Subcutaneous adipose tissue (tissue), 4 donors: ENCODE results near the gene PPIA. TPM values are rescaled to one million over a fixed set of nuclear protein-coding genes. Genes with fewer than 3 reads are reported as not detected.

Source experiments
- total RNA-seq, 4 donors: library from RNA; depleted of rRNA; stranded (reverse); fragments of >200 nt; gene quantifications; one replicate each; pipeline ENCODE4 v1.1.0, GENCODE V29; 2016
- TF ChIP-seq, protein P1 (sequence below): fragments of 450-650 bp; IDR thresholded peaks from one replicate; pipeline ENCODE4 v1.5.1; 2016; ENCODE audit warnings: low read depth, mild to moderate bottlenecking, control low read depth, antibody characterized with exemption, moderate library complexity

The PPIA gene
- total RNA-seq: 1,000 to 10,000 TPM in 3 of 4 donors, 100 to 1,000 TPM in 1; 921 to 1,568 (median 1,276) TPM

DNA sequence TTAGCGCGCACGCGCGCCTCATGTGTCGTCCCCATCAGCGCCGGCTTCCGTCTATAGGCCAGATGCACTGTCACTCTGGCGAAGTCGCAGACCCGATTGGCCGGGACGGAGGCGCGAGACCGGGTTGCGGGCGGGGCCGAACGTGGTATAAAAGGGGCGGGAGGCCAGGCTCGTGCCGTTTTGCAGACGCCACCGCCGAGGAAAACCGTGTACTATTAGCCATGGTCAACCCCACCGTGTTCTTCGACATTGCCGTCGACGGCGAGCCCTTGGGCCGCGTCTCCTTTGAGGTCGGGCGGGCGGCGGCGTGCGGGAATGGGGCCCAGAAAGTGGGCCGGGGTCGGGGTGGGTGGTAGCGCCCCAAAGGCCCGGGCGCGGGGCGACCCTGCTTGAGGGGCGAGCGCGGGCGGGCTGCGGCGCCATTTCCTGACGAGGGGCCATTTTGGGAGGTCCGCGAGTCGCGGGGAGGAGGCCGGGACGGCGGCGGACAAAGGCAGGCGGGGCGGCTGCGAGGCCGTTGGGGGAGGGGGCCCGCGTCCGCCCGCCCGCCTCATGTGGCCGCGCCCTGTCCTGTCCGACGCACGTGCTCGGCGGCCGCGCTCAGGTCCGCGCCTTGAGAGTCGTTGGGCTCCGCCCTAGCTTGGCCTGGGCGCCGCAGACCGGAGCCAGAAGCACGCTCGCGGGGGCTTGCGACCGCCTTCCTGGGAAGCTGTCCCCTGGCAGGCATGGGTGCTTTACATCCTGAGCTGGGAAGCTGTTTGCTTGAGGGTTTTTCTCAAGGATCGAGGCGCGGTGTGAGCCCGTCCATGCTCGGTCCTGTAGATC is at the start of gene PPIA:
PPIA (plus strand) TSS at position 178 of the 825 bp plus-strand sequence; CDS start at position 222, 44 bp downstream.
- TF ChIP-seq, protein P1, sequence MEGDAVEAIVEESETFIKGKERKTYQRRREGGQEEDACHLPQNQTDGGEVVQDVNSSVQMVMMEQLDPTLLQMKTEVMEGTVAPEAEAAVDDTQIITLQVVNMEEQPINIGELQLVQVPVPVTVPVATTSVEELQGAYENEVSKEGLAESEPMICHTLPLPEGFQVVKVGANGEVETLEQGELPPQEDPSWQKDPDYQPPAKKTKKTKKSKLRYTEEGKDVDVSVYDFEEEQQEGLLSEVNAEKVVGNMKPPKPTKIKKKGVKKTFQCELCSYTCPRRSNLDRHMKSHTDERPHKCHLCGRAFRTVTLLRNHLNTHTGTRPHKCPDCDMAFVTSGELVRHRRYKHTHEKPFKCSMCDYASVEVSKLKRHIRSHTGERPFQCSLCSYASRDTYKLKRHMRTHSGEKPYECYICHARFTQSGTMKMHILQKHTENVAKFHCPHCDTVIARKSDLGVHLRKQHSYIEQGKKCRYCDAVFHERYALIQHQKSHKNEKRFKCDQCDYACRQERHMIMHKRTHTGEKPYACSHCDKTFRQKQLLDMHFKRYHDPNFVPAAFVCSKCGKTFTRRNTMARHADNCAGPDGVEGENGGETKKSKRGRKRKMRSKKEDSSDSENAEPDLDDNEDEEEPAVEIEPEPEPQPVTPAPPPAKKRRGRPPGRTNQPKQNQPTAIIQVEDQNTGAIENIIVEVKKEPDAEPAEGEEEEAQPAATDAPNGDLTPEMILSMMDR: no peak

GRCh38 chr7:44748045-44748947 is 48.2 kb upstream of the PPIA start, which contains the start of gene ZMIZ2:
Gene ZMIZ2, plus strand, starts transcription at chr7:44748847. Its CDS starts 7,403 bp downstream, at chr7:44756250.
- TF ChIP-seq, protein P1: no peak

DNA sequence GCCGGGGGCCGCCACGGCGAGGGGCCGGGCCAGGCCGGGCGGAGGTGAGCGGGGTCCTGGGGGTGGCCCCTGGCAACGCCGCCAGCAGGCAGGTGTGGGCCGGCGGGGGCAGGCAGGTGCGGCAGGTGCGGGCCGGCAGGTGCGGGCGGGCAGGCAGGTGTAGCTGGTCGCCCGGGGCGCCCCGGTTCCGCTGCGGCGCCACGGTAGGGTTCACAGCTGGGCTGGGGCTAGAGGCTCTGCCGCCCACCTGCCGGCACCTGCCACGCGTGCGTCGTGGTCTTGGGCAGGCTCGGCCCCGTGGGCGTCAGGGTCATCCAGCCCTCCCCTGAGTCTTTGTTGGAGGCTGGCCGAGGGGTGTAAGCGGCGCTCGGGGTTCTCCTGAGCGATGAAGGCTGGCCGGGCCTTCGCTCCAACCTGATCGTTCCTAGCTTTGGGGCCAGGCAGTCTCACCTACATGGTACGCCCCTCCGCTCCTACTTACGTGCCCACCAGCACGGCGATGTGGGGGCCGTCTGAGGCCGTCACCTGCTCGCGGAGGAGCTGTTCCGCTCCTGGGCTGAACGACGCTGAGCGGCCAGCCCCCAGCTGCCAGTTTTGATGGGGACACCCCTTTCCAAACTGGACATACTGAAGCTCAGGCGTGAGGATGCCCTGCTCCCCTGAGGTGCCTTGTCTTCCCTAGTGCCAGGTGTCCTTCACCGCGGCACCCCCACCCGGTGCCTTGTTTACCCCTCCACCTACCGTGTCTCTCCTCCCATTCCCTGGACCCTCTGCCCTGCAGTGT is 47.3 kb upstream of the PPIA start:
- TF ChIP-seq, protein P1: no peak

DNA sequence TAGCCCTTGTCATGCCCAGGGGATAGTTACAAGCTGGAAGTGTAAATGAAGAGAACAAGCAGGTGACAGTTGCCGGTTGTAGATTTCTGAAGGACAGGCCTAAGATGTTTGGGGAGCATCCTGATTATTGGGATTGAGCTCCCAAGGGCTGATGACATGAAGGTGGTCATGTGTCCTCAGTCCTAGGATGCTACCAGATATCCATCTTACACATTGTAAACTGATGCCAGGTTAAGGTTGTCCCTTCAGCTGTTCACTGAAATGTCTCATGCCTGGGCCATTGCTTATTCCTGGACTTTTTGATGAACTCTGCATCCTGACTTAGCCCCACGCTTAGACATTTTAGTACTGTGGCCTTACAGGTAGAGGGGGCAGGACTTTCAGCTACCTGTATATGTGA is 46.5 kb upstream of the PPIA start:
- TF ChIP-seq, protein P1: no peak

GRCh38 chr7:44750424-44750823 is 46.1 kb upstream of the PPIA start:
- TF ChIP-seq, protein P1: no peak

GRCh38 chr7:44750921-44751571 is 45.4 kb upstream of the PPIA start:
- TF ChIP-seq, protein P1: no peak
